ENCODE results near the gene HOGA1.

- TF ChIP-seq CTCF (IDR thresholded peaks at IDR 0.05) (no peak), POLR2A (IDR thresholded peaks at IDR 0.05) (no peak)
These were observed 51.4 kb downstream of the HOGA1 start for GRCh38 chr10:97635577-97635976.
